Measurements from ENCODE around the gene APOBEC3C. TPM values are rescaled to one million over a fixed set of nuclear protein-coding genes. Genes with fewer than 3 reads are reported as not detected.
"Not testable (repeated sequence)": the region's sequence is repeated elsewhere in the genome, so short reads cannot be mapped to it uniquely, and the experiment has no call there.

Gene APOBEC3C
- total and polyA plus RNA-seq, 2 of the 4 experiments (the other 2 are of a cell fraction) = 6.6 to 32.0 TPM

DNA sequence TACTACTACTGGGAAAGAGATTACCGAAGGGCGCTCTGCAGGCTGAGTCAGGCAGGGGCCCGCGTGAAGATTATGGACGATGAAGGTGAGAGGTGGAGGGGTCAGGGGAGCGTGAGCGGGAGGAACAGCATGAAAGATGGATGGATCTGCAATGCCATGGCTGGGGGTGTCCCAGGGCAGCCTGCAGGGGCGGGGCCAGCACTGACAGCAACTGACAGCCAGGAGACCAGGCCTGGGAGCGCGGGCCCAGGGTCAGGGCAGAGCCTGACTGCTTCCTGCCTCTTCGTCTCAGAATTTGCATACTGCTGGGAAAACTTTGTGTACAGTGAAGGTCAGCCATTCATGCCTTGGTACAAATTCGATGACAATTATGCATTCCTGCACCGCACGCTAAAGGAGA lies 31.1 kb downstream of the APOBEC3C start:
- H3K56ac ChIP-seq (ENCODE audit: extremely low read depth, insufficient read depth, low read length); H2AK9ac ChIP-seq (replicated peaks; ENCODE audit: low read depth, low read length, poor library complexity); H3K18ac ChIP-seq (ENCODE audit: low read depth, low read length); H2BK120ac ChIP-seq (ENCODE audit: low read depth, low read length); H3K9me3 ChIP-seq (ENCODE audit: control insufficient read depth, insufficient read depth, low read length); dilution Hi-C loops (cut with HindIII; ENCODE audit: low sequenced_read_pairs, unreplicated experiment); H2AFZ ChIP-seq (replicated peaks; ENCODE audit: low read length, poor library complexity); intact Hi-C loops (cut with micrococcal nuclease); H3K4me2 ChIP-seq (ENCODE audit: low read depth, low read length); H3K9ac ChIP-seq (ENCODE audit: low read depth, low read length); POLR2A ChIA-PET (ENCODE audit: unreplicated experiment); in situ Hi-C loops (cut with MboI; ENCODE audit: low sequenced_read_pairs); H4K20me1 ChIP-seq (ENCODE audit: insufficient read depth, low read length); H3K4me3 ChIP-seq (ENCODE audit: insufficient read depth, low read depth, low read length); H3K4ac ChIP-seq (ENCODE audit: low read depth, low read length); H3K9me1 ChIP-seq (ENCODE audit: insufficient read depth, low read length); H3K23ac ChIP-seq (ENCODE audit: low read depth, low read length); H2AK5ac ChIP-seq (ENCODE audit: low read depth, low read length); H3K27me3 ChIP-seq (ENCODE audit: control insufficient read depth, insufficient read depth, low read length); H2BK20ac ChIP-seq (ENCODE audit: low read depth, low read length); H3K4me1 ChIP-seq (ENCODE audit: control insufficient read depth, insufficient read depth, low read length); BruUV-seq (replicated peaks); H4K5ac ChIP-seq (ENCODE audit: low read depth, low read length); H3K14ac ChIP-seq (replicated peaks; ENCODE audit: low read depth, low read length); H4K91ac ChIP-seq (ENCODE audit: insufficient read depth, low read depth, low read length); DNase-seq; H2BK15ac ChIP-seq (ENCODE audit: low read depth, low read length); H2BK5ac ChIP-seq (ENCODE audit: low read depth, low read length, poor library complexity, severe bottlenecking); H4K8ac ChIP-seq (ENCODE audit: low read depth in 2 of 2, low read length in 2 of 2); ATAC-seq (ENCODE audit: low read depth); H3K27ac ChIP-seq (ENCODE audit: insufficient read depth, low read length): not testable (repeated sequence)
- WGBS, 2 experiments (ENCODE audit: extremely low coverage in 2 of 2, insufficient read length in 1 of 2) = 75% methylated on average over 7 of the region's 14 CpGs; no CpG with 5 or more reads in 1 of the 2 experiments
- H3K79me1 ChIP-seq (ENCODE audit: low read depth in 1 of 2, low read length in 2 of 2) = peaks cover 15 to 16% of the 10 kb centered on the region in 2 experiments
- H3K36me3 ChIP-seq (ENCODE audit: control insufficient read depth, insufficient read depth, low read length) = peaks cover 14% of the 10 kb centered on the region
- CTCF ChIA-PET = interaction anchor here (0.6 kb wide), 1 partner anchor 37 kb away, joined by 4 read pairs; no protein-coding TSS in a partner anchor

DNA sequence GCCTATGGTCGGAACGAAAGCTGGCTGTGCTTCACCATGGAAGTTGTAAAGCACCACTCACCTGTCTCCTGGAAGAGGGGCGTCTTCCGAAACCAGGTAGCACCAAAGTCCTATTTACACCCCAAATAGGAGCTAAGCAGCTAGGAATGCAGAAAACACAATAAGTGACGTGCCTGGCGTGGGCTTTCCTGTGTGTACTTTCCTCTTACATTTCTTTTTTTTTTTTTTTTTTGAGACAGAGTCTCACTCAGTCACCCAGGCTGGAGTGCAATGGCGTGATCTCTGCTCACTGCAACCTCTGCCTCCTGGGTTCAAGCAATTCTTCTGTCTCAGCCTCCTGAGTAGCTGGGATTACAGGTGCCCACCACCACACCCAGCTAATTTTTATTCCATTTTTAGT lies 35.4 kb downstream of the APOBEC3C start:
- H4K91ac ChIP-seq (ENCODE audit: insufficient read depth, low read depth, low read length); H4K8ac ChIP-seq (ENCODE audit: low read depth in 2 of 2, low read length in 2 of 2); DNase-seq; H3K9me1 ChIP-seq (ENCODE audit: insufficient read depth, low read length); H4K20me1 ChIP-seq (ENCODE audit: insufficient read depth, low read length); H3K27ac ChIP-seq (ENCODE audit: insufficient read depth, low read length); BruUV-seq (replicated peaks); H3K27me3 ChIP-seq (ENCODE audit: control insufficient read depth, insufficient read depth, low read length); H3K56ac ChIP-seq (ENCODE audit: extremely low read depth, insufficient read depth, low read length); H3K4me1 ChIP-seq (ENCODE audit: control insufficient read depth, insufficient read depth, low read length); H3K18ac ChIP-seq (ENCODE audit: low read depth, low read length); H2BK5ac ChIP-seq (ENCODE audit: low read depth, low read length, poor library complexity, severe bottlenecking); POLR2A ChIA-PET (ENCODE audit: unreplicated experiment); H2BK15ac ChIP-seq (ENCODE audit: low read depth, low read length); H3K4me3 ChIP-seq (ENCODE audit: insufficient read depth, low read depth, low read length); H2AFZ ChIP-seq (replicated peaks; ENCODE audit: low read length, poor library complexity); H3K14ac ChIP-seq (replicated peaks; ENCODE audit: low read depth, low read length); H3K4me2 ChIP-seq (ENCODE audit: low read depth, low read length); ATAC-seq (ENCODE audit: low read depth); H3K36me3 ChIP-seq (ENCODE audit: control insufficient read depth, insufficient read depth, low read length); CTCF ChIA-PET; H3K23ac ChIP-seq (ENCODE audit: low read depth, low read length); H3K9ac ChIP-seq (ENCODE audit: low read depth, low read length); H4K5ac ChIP-seq (ENCODE audit: low read depth, low read length); H2BK120ac ChIP-seq (ENCODE audit: low read depth, low read length); H2AK5ac ChIP-seq (ENCODE audit: low read depth, low read length); H3K79me1 ChIP-seq (ENCODE audit: low read depth in 1 of 2, low read length in 2 of 2); H3K4ac ChIP-seq (ENCODE audit: low read depth, low read length); dilution Hi-C loops (cut with HindIII; ENCODE audit: low sequenced_read_pairs, unreplicated experiment); in situ Hi-C loops (cut with MboI; ENCODE audit: low sequenced_read_pairs); intact Hi-C loops (cut with micrococcal nuclease); H2AK9ac ChIP-seq (replicated peaks; ENCODE audit: low read depth, low read length, poor library complexity); H2BK20ac ChIP-seq (ENCODE audit: low read depth, low read length); H3K9me3 ChIP-seq (ENCODE audit: control insufficient read depth, insufficient read depth, low read length): not testable (repeated sequence)
- 96% methylated on average over 5 of the region's 7 CpGs; no CpG with 5 or more reads in 1 of the 2 experiments for WGBS, 2 experiments (ENCODE audit: extremely low coverage in 2 of 2, insufficient read length in 1 of 2)
